A549 (cell line): ENCODE results near the gene PFN1. TPM values are rescaled to one million over a fixed set of nuclear protein-coding genes. Genes with fewer than 3 reads are reported as not detected.

ENCODE experiments used
- ATAC-seq, 2 experiments: fragments of 200-7000 bp in 1 of 2; fragments of >200 bp in 1 of 2; cut with Nextera tagmentation in 1 of 2; cut with Tn5 transposase in 1 of 2; 3 replicates each; pipeline versions ENCODE4 v1.8.0 to v1.9.1; 2018 to 2020; ENCODE audit warnings: mild to moderate bottlenecking in 1 of 2, moderate library complexity in 1 of 2
- CTCF ChIA-PET: fragments of 300-600 bp; sonication (Branson Sonifier 250); formaldehyde crosslinking; extraction: SDS; loops from one replicate; lab custom pipeline; 2021; ENCODE audit warnings: antibody characterized with exemption, inconsistent platforms; lab: Yijun Ruan, JAX
- POLR2A ChIA-PET: fragments of 350-600 bp; formaldehyde crosslinking; extraction: SDS; loops from one replicate; lab custom pipeline; 2021; ENCODE audit warnings: antibody characterized with exemption, inconsistent platforms; lab: Yijun Ruan, JAX
- DNase-seq, 2 experiments: peaks; one replicate each; pipeline versions ENCODE4 v3.0.0 to v3.0.0-alpha.2; 2011 to 2016; ENCODE audit warnings: low read depth in 1 of 2, low spot score in 1 of 2
- FAIRE-seq: peaks from 2 replicates; lab custom pipeline; 2011; peaks lifted over from hg19 to GRCh38; lab: Jason Lieb, UNC
- H3K27ac ChIP-seq, 2 experiments: fragments of >200 bp; sonication (Bioruptor Twin); formaldehyde crosslinking; 3 replicates each; pipeline ENCODE4 v1.5.1; 2016 to 2017
- H3K4me1 ChIP-seq: fragments of >200 bp; sonication (Bioruptor Twin); formaldehyde crosslinking; 3 replicates; pipeline ENCODE4 v1.6.1; 2016
- H3K4me2 ChIP-seq: fragments of >200 bp; sonication (Bioruptor Twin); formaldehyde crosslinking; 3 replicates; pipeline ENCODE4 v1.6.1; 2016
- H3K4me3 ChIP-seq: fragments of >200 bp; sonication (Bioruptor Twin); formaldehyde crosslinking; 3 replicates; pipeline ENCODE4 v1.5.1; 2016
- H3K9me3 ChIP-seq: fragments of >200 bp; sonication (Bioruptor Twin); formaldehyde crosslinking; 3 replicates; pipeline ENCODE4 v1.6.1; 2016
- ATOH8 ChIP-seq: fragments of 250-450 bp; sonication (Bioruptor Pico); IDR thresholded peaks from 2 replicates; pipeline ENCODE4 v1.5.0; 2020; ENCODE audit warnings: low read depth, mild to moderate bottlenecking, moderate library complexity
- BHLHE40 ChIP-seq: IDR thresholded peaks from 2 replicates; pipeline ENCODE4 v1.6.1; 2012; ENCODE audit warnings: low read depth, low read length, inconsistent platforms
- CHD4 ChIP-seq: fragments of 200-600 bp; sonication (generic); IDR thresholded peaks from 2 replicates; pipeline ENCODE4 v1.6.1; 2016; ENCODE audit warnings: antibody characterized with exemption, mild to moderate bottlenecking, borderline replicate concordance
- ELK1 ChIP-seq: fragments of 150-350 bp; IDR thresholded peaks from 2 replicates; pipeline ENCODE4 v1.6.1; 2014; ENCODE audit warnings: low read depth, mild to moderate bottlenecking, low read length
- EP300 ChIP-seq, 2 experiments: fragments of >200 bp; sonication (Bioruptor Twin); formaldehyde crosslinking; IDR thresholded peaks; 2 replicates in 1 of 2; 3 replicates in 1 of 2; pipeline ENCODE4 v1.6.1; 2016 to 2017
- FOSL2 ChIP-seq, 2 experiments: fragments of 450-650 bp in 1 of 2; fragments of >200 bp in 1 of 2; sonication (Bioruptor Twin) in 1 of 2; formaldehyde crosslinking; IDR thresholded peaks; 2 replicates each; pipeline versions ENCODE4 v1.5.0 to v1.6.1; 2016 to 2020; ENCODE audit warnings: mild to moderate bottlenecking in 1 of 2, moderate library complexity in 1 of 2
- HDAC2 ChIP-seq: fragments of 200-600 bp; sonication (generic); IDR thresholded peaks from 2 replicates; pipeline ENCODE4 v1.6.1; 2016
- HES2 ChIP-seq: fragments of >200 bp; sonication (Bioruptor Twin); formaldehyde crosslinking; IDR thresholded peaks from 2 replicates; pipeline ENCODE4 v1.6.1; 2016
- HEYL ChIP-seq: fragments of 250-450 bp; sonication (Bioruptor Pico); IDR thresholded peaks from 2 replicates; pipeline ENCODE4 v1.8.0; 2021; ENCODE audit warnings: mild to moderate bottlenecking, moderate library complexity
- HOXB13 ChIP-seq: fragments of 250-450 bp; sonication (Bioruptor Pico); IDR thresholded peaks from 2 replicates; pipeline ENCODE4 v1.5.0; 2020; ENCODE audit warnings: low read depth, mild to moderate bottlenecking, moderate library complexity
- HOXB5 ChIP-seq: fragments of 250-450 bp; sonication (Bioruptor Pico); IDR thresholded peaks from 2 replicates; pipeline ENCODE4 v1.5.0; 2020; ENCODE audit warnings: mild to moderate bottlenecking, moderate library complexity
- MAX ChIP-seq: IDR thresholded peaks from 2 replicates; pipeline ENCODE4 v1.6.1; 2012
- NFE2L2 ChIP-seq: fragments of 150-350 bp; conservative IDR thresholded peaks from 2 replicates; pipeline ENCODE4 v1.6.1; 2014; ENCODE audit warnings: low read length
- PBX3 ChIP-seq: IDR thresholded peaks from 2 replicates; pipeline ENCODE4 v1.6.1; 2012
- POLR2A ChIP-seq: IDR thresholded peaks from 2 replicates; pipeline ENCODE4 v1.6.1; 2012; ENCODE audit warnings: mild to moderate bottlenecking, low read length
- RARB ChIP-seq: fragments of 250-450 bp; sonication (Bioruptor Pico); IDR thresholded peaks from 2 replicates; pipeline ENCODE4 v1.8.0; 2021; ENCODE audit warnings: mild to moderate bottlenecking, moderate library complexity
- REST ChIP-seq: fragments of 200-600 bp; sonication (generic); IDR thresholded peaks from 2 replicates; pipeline ENCODE4 v1.6.1; 2016; ENCODE audit warnings: antibody characterized with exemption, mild to moderate bottlenecking, moderate library complexity
- RFX5 ChIP-seq: fragments of 450-650 bp; IDR thresholded peaks from 2 replicates; pipeline ENCODE4 v1.7.1; 2014; ENCODE audit warnings: antibody characterized with exemption, mild to moderate bottlenecking, moderate library complexity
- RNF2 ChIP-seq: fragments of 200-600 bp; sonication (generic); IDR thresholded peaks from 2 replicates; pipeline ENCODE4 v1.6.1; 2016; ENCODE audit warnings: low read depth, mild to moderate bottlenecking, antibody characterized with exemption, moderate library complexity, borderline replicate concordance
- SREBF2 ChIP-seq: fragments of 450-650 bp; IDR thresholded peaks from 2 replicates; pipeline ENCODE4 v1.6.1; 2014; ENCODE audit warnings: mild to moderate bottlenecking, moderate library complexity
- TFCP2L1 ChIP-seq: fragments of 250-450 bp; sonication (Bioruptor Pico); IDR thresholded peaks from 2 replicates; pipeline ENCODE4 v1.5.0; 2021; ENCODE audit warnings: mild to moderate bottlenecking
- TP53 ChIP-seq: fragments of 250-450 bp; sonication (Bioruptor Pico); IDR thresholded peaks from 2 replicates; pipeline ENCODE4 v1.5.0; 2021; ENCODE audit warnings: mild to moderate bottlenecking, moderate library complexity
- USF2 ChIP-seq: fragments of 450-650 bp; IDR thresholded peaks from 2 replicates; pipeline ENCODE4 v1.6.1; 2014; ENCODE audit warnings: antibody characterized with exemption
- ZNF302 ChIP-seq: fragments of 250-450 bp; sonication (Bioruptor Pico); IDR thresholded peaks from 2 replicates; pipeline ENCODE4 v1.9.0; 2021; ENCODE audit warnings: inconsistent platforms, mild to moderate bottlenecking, moderate library complexity
- WGBS: methylation state at CpG from one replicate; pipeline ENCODE4 v1.1.6; 2017; ENCODE audit errors: missing lambda C conversion rate; 5-methylcytosine and 5-hydroxymethylcytosine counted together
- polyA plus RNA-seq, 4 experiments: library from polyadenylated mRNA; depleted of rRNA in 3 of 4; stranded (reverse); fragments of >200 nt; fragmentation: RNase III in 1 of 4; extraction: RNeasy Plus Mini Kit Qiagen cat#74134 plus additional on column Dnase treatment in 1 of 4; gene quantifications; 2 replicates in 3 of 4; 3 replicates in 1 of 4; pipeline ENCODE4 v1.2.3, GENCODE V29; 2011 to 2017

PFN1 gene
- polyA plus RNA-seq, 2 of the 4 experiments (the other 2 are of a cell fraction), result 1,732 to 3,230 TPM

GRCh38 chr17:4959261-4959965 is 11.1 kb upstream of the PFN1 start:
- Histone ChIP-seq H3K9me3 (no peaks in the 10 kb centered on the region), H3K27ac (no peak overlapping the region)
- no peak for TF ChIP-seq HDAC2
- TF ChIP-seq PBX3, result no peak
- no peak for TF ChIP-seq EP300 (IDR thresholded peaks at IDR 0.05)
- TF ChIP-seq HOXB13 (CRISPR knock-in tag), result no peak
- no peak for TF ChIP-seq RARB (CRISPR knock-in tag)
- no peak for TF ChIP-seq POLR2A
- TF ChIP-seq MAX, result no peak
- TF ChIP-seq TP53 (CRISPR knock-in tag), result no peak
- no peak for TF ChIP-seq ATOH8
- TF ChIP-seq ZNF302 (CRISPR knock-in tag), result no peak
- TF ChIP-seq USF2, result no peak
- TF ChIP-seq ELK1, result no peak
- no peak for TF ChIP-seq BHLHE40
- no peak for TF ChIP-seq RNF2
- no peak for TF ChIP-seq HES2
- TF ChIP-seq RFX5, result no peak
- no peak for TF ChIP-seq FOSL2 (IDR thresholded peaks at IDR 0.05)
- no peak for TF ChIP-seq FOSL2 (CRISPR knock-in tag; IDR thresholded peaks at IDR 0.05)
- TF ChIP-seq, all 56 proteins: peak for 0
- FAIRE-seq, result no peak
- Histone ChIP-seq H3K4me3 (no peak overlapping the region), H3K4me2 (no peak overlapping the region), H3K4me1 (no peaks in the 10 kb centered on the region)
- 89% methylated on average over 18 of the region's 18 CpGs for WGBS
- no peak for DNase-seq
- ChIA-PET POLR2A (no interaction called here), CTCF (interaction anchor here (1.1 to 1.2 kb wide), 2 partner anchors 20 to 51 kb away, joined by 3 to 4 read pairs; partner anchors contain the start of genes RNF167 and SLC25A11)
- ATAC-seq, result peak; percentile 19 to 35

GRCh38 chr17:4958102-4958501 is 9.8 kb upstream of the PFN1 start:
- 69% methylated on average over 3 of the region's 3 CpGs for WGBS
- FAIRE-seq, result no peak
- Histone ChIP-seq H3K4me1 (peaks cover 6% of the 10 kb centered on the region; the same call in 1 of the 3 replicates), H3K4me2 (no peak overlapping the region)
- TF ChIP-seq ELK1 (no peak), CHD4 (no peak), HEYL (no peak), TFCP2L1 (CRISPR knock-in tag) (no peak), HOXB5 (no peak), REST (no peak), USF2 (no peak), NFE2L2 (no peak), SREBF2 (no peak)
- TF ChIP-seq, all 56 proteins: peak for 0
- ATAC-seq, result no peak
- no peak for DNase-seq
- POLR2A ChIA-PET, result interaction anchor here (0.6 to 2.0 kb wide), 3 partner anchors 9 to 61 kb away, joined by 3 to 14 read pairs (median 6); partner anchors contain the start of genes RNF167, SLC25A11 and SPAG7
- CTCF ChIA-PET, result interaction anchor here (2.0 to 4.7 kb wide), 3 partner anchors 23 to 49 kb away, joined by 7 to 28 read pairs (median 14); partner anchors contain the start of gene CAMTA2
- no peak overlapping the region for H3K4me3 ChIP-seq
- no peak overlapping the region for H3K27ac ChIP-seq
- no peaks in the 10 kb centered on the region for H3K9me3 ChIP-seq
